Measurements from ENCODE around the gene MFF.

- TF ChIP-seq CTCF (IDR thresholded peaks at IDR 0.05) (no peak), POLR2A (IDR thresholded peaks at IDR 0.05) (no peak)
Measured at GRCh38 chr2:227360351-227360750, 35.3 kb downstream of the MFF start.

All from body of pancreas (tissue), 4 donors.